Amniotic epithelial cell (primary cell): ENCODE data around the gene ABCA1.
A peak's percentile ranks its signal among the peaks of the same experiment; 100 is the strongest.

Experiments used
- DNase-seq: peaks from one replicate; pipeline ENCODE4 v3.0.0-alpha.2; 2010; ENCODE audit warnings: low read depth

Gene ABCA1

DNA sequence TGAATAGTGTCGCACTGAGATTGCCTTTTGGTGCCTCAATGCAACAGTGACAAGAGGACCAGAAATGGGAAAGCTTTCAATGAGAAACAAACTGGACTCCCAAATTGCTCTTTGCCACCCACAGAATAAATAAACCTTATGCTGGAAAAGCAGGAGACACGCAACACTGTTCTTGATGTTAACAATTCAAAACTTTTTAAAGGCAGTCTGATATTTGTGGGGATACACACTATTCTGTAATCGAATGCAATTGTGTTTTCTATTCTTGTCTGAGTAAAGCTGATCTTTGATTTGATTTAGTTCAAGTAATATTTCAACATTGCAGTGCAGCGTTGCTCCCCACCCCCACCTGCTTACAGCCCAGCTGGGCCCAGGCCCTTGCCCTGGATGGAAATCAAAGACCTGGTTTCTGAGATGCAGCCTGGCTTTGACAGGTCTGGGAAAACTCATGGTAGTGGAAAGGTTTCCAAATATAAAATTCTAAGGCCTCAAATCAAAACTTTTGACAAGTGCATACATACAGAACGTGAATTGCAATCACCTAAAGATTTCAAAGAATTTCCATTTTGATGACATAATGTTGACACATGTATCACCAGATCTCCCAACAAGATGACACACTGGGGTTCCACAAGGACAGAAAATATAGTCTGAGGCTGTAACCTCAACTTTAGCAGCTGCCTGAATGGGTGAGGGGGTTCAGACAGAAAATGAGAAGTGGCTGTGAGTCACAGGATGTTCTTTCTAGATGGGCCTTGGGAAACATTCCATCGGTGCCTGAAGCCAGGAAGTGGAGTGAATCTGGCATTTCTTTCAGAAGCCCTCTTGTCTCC, 55.1 kb downstream of the ABCA1 start:
- DNase-seq = peak; percentile 98

- no peak for DNase-seq
Observed at GRCh38 chr9:104871961-104872527, 55.9 kb downstream of the ABCA1 start.

DNA sequence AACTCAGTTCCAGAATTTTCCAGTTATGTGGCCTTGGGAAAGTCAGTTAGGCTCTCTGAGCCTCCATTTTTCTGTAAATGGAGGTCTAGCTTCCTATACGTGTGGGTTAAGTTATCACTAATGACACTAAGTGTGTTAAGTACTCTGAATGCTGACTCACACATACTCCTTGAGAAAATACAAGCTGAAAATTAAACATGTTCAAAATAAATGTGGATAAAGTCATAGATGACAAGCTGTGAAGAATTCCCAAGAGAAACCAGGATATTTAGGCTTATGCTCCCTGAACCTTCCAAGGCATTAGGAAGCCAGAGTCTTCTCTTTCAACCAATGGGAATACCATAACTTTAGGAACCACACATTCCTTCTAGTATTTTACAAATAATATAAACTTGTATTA, 58.1 kb downstream of the ABCA1 start:
- peak; percentile 50 for DNase-seq

DNA sequence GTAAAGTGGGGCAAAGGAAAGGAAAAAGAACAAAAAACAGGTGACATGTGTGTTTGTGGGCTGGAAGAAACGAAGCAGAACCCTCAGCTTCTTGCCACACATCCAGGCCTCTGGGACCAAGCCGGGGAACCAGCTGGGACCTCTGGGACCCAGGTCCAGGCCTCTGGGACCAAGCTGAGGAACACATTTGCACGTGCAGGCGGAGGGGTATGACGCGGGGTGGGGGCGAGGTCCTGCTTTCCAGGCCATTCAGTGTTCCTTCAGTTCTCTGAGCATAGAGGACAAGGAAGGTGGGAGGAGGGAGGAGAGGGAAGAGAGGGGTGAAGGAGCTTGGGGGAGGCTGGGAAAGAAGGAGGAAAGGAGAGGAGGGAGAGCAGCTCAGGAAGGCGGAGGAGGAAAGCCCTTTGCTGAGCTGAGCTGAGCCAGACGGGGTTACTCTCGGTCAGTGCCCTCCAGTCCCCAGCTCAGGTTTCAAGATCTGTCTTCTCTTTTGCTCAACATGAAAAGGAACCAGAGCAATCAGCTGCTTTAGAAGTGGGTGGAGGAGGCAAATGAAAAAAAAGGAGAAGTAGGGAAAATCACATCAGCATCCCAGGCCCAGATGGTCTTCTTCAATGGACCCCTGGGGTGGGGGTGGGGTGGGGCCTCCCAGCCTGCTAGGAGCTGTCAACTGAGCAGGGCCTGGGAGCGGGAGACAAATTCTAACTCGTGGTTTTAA, 59.1 kb downstream of the ABCA1 start:
- peak; percentile 98 for DNase-seq

DNA sequence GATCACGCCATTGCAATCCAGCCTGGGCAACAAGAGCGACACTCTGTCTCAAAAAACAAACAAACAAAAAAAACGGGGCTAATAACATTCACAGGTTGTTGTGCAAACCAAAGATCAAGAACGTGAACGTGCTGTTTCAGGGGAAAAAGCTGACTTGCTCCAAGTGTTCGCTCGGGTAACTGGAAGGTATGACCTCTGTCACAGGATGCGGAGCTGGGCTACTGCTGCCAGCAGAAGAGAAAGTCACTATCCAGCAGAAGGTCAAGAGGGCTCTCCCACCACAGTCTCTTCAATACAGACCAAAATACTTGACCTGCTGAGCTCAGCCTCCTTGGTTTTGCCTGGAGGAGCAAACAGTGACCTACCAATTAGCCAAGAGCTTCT, 59.7 kb downstream of the ABCA1 start:
- no peak for DNase-seq

DNA sequence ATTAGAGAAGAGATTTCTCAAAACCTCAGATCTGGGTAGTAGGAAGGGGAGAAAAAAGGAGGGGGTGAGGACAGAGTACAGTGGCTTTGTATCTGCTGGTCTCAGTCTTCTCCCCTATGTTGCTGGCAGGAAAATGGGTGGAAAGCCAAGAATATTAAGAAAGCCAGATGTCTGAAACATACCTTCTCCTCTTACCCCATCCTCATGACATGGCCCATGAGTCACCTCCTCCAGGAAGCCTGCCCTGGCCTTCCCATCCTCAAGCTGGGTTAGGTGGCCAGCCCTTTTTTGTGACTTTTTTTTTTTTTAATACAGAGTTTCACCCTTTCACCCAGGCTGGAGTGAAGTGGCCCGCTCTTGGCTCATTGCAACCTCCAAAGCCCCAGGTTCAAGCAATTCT, 61.8 kb downstream of the ABCA1 start:
- DNase-seq = peak; percentile 67

- peak; percentile 99 for DNase-seq
Observed at GRCh38 chr9:104864675-104865104, 63.3 kb downstream of the ABCA1 start.

GRCh38 chr9:104863180-104863883, 64.6 kb downstream of the ABCA1 start:
- DNase-seq = peak; percentile 88

- no peak for DNase-seq
Observed at GRCh38 chr9:104861397-104861796, 66.6 kb downstream of the ABCA1 start.

GRCh38 chr9:104860263-104860662, 67.7 kb downstream of the ABCA1 start:
- DNase-seq = no peak

GRCh38 chr9:104858846-104859245, 69.1 kb downstream of the ABCA1 start:
- peak; percentile 71 for DNase-seq

GRCh38 chr9:104858271-104858670, 69.7 kb downstream of the ABCA1 start:
- peak; percentile 74 for DNase-seq

- DNase-seq = no peak
Observed at GRCh38 chr9:104856413-104856941, 71.5 kb downstream of the ABCA1 start.

DNA sequence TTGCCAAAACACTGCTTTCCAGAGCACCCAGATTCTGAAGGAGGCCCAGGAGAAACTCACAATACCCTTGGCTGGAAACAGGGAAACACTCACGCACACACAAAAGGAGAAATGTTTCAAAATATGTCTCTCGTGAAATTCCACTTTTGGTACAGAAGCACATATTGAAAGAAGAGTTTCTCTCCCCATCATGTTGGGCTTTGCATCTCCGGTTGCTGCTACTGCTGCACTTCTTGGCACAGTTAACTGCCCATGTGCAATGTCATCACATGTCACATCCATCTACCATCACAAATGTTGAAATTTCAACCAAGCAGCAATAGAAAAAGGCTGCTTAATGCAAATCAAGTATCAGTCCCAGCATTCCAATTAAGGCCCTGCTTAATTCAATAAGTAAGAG, 72.1 kb downstream of the ABCA1 start:
- DNase-seq = no peak

DNA sequence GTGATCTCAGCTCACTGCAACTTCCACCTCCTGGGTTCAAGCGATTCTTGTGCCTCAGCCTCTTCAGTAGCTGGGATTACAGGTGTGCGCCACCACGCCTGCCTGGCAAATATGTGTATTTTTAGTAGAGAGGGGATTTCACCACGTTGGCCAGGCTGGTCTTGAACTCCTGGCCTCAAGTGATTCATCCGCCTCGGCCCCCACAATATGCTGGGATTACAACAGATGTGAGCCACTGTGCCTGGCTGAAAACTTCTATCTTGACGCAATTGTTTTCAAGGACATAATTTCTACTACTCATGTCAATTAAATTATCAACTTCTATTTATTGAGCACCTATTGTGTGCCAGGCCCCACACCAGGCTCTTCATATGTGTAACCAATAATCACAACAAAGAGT, 72.7 kb downstream of the ABCA1 start:
- DNase-seq = peak; percentile 71

DNA sequence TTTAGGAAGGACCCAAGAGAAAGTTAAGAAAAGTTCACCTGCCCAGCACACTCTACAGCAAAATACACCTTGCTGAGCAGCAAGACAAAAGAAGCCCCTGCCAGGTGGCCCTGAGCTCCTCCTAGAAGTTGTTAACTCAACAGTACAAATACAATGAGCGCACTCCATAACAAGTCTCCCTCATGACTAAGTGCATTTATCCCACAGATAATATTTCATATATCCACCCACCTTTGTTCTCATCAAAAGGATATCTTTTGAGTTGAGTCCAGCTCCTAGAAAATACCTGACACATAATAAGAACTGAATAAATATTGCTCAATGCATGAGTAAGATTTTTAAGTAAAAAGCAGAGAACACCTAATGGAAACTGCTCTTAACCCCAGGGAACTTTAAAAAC, 73.3 kb downstream of the ABCA1 start:
- DNase-seq = peak; percentile 66

- no peak for DNase-seq
Observed at GRCh38 chr9:104853683-104854082, 74.3 kb downstream of the ABCA1 start.

DNA sequence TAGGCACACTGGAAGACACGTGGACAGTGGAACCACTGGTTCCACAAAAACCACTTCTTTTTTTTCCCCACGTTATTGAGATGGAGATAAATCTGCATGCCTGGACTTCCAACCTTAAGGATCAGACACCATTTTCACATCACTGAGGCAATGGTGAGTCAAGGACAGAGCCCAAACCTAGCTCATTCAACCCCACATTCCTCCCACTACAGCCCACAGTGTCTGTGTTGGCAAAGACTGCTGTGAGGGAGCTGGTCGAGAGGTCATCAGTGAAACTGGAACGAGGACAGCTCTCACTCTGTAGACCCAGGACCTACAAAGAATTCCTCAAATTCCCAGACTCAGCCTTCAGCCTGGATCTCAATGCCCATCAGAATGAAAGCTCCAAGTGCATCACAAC, 74.8 kb downstream of the ABCA1 start:
- no peak for DNase-seq

DNA sequence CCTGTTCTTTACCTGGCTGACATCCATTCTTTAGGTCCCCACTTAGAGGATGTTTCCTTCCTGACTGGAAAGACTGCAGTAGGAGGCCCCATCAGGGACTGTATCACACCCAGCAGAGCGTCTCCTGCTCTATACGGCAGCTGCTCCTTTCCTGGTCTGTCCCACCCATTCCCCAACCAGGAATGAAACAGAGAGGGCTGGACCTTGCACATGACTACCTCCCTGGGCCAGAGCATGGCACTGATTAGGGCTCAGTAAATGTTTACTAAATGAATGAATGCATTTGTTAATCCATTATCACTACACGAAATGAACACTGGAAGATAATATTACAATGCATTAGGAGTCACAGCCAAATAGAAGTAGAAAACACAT, 76.4 kb downstream of the ABCA1 start:
- no peak for DNase-seq

DNA sequence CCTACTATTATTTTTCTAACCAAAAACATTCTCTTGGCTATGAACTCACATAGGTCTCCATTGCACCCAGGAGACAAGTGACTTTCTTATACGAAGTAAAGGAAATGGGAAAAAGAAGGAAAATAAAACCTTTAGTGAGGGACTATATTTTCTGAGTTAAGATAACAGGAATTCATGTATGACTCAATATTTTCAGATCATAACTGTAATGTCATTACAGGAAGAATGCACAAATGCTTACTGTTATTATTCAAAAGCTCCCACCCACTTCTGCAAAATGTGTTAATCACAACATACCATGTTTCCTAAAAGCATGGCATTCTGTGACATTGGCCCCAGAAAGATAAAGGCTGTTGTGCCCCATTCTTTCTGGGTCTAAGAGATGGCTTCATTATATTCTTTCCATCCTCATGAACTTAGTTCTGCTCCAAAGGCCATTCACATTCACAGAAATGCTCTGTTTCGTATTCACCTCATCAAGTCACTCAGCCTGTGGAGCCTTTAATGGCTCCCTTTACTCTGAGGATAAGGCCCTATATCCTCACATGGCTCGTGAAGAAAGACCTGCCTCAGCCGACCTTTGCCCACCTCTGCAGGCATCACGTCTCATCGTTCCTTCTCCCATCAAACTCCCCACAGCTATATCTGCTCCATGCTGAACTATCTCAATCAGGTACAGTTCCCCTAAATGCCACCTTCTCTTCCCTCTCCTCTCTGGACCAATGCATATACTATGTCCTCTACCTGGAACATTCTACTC, 77.0 kb downstream of the ABCA1 start:
- no peak for DNase-seq

DNA sequence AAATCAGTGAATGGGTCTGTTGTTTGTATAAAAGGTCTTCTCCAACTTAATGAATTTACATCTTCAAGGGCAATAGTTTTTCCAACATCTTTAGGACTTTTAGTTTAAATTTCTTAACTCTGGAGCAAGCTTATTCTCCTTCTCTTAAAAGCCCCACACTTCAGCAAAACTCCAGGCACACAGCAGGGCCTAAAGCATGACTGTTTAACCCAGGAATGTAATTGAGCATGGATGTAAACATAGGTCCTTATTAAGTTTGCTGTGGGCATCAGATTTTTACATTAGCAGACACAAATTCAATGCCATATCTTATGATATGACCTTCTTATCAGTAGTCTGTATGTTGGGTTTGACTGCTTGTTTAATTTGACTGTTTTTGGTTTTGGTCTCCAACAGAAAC, 78.9 kb downstream of the ABCA1 start:
- DNase-seq = no peak

DNA sequence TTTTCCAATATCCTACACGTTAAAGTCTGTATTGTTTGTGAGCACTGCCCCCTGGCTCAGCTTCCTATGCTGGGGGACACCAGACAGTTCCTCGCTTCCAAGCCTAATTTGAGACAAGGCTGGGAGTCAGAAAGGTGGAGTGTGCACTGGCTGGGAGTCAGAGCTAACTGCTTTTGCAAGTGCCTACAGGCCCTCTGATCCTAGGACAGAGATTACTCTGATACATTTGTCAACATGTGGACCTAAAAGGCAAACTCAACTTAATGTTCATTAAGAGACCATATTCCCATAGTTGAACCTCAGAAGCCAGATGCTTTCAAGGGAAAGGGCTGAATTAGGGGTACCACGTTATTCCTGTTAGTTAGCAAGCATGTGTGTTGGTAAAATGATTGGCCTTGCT, 83.2 kb downstream of the ABCA1 start:
- no peak for DNase-seq
